T-helper 2 cell treated with Interferon-gamma antibody and Interleukin-4, amounts not matched to agents 5 μg/mL and 100 μg/mL, for 36 hours (primary cell): ENCODE results near the gene ISG20.
A peak's percentile ranks its signal among the peaks of the same experiment; 100 is the strongest.

Experiments
- DNase-seq: peaks from one replicate; pipeline ENCODE4 v3.0.0; 2021; ENCODE audit warnings: low spot score
- H3K27ac Mint-ChIP-seq: one replicate; pipeline ENCODE4 v1.8.0; 2021; ENCODE audit warnings: mild to moderate bottlenecking, mixed read lengths
- H3K27me3 Mint-ChIP-seq: one replicate; pipeline ENCODE4 v1.8.0; 2021; ENCODE audit warnings: low read depth, mixed read lengths
- H3K36me3 Mint-ChIP-seq: one replicate; pipeline ENCODE4 v1.8.0; 2021; ENCODE audit warnings: low read depth, mixed read lengths
- H3K4me1 Mint-ChIP-seq: one replicate; pipeline ENCODE4 v1.8.0; 2021; ENCODE audit warnings: low read depth, mixed read lengths
- H3K4me3 Mint-ChIP-seq: one replicate; pipeline ENCODE4 v1.8.0; 2022; ENCODE audit warnings: mild to moderate bottlenecking, moderate library complexity, mixed read lengths
- H3K9me3 Mint-ChIP-seq: one replicate; pipeline ENCODE4 v1.8.0; 2021; ENCODE audit warnings: mixed read lengths

The ISG20 gene

DNA sequence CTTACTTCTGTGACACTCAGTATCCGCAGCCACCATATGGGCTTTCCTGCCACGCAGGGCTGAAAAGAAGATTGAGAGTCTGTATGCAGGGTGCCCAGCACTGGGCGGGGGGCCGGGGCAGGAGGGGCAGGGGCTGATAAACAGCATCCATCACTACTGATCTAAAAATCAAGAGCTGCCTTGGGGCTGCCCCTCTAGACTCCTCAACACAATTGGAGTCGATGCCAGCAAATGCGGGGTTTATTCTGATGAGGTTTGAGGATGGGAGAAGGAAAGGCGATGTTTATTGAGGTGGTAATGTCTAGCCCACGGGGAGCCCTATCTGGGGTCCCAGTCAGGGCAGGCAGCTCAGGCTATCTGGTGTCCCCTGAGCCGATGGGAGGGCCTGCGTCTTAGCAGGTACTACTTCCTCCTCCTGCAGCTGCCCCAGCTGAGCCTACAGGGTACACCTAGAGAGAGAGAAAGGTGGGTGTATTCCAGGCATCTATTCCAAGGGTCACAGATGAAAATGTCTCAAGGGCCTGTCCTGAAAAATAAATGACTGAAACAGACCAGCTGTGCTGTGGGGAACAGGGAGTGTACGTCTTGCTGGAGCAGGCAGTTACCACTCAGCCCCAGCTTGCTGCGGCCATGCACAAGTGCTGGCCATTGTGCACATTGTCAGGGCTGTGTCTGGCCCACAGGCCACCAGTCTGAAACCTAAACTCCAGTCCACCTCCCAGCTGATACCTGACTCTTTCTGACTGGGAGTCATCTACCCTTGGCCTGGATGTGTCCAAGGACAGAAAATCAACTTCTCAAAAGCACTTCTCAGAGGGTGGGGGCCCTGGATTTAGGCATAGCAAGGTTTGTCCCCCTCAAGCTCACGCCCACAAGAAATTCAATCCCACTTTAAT is 19.5 kb downstream of the ISG20 start:
- H3K4me3 Mint-ChIP-seq = no peak overlapping the region
- no peaks in the 10 kb centered on the region for H3K9me3 Mint-ChIP-seq

DNA sequence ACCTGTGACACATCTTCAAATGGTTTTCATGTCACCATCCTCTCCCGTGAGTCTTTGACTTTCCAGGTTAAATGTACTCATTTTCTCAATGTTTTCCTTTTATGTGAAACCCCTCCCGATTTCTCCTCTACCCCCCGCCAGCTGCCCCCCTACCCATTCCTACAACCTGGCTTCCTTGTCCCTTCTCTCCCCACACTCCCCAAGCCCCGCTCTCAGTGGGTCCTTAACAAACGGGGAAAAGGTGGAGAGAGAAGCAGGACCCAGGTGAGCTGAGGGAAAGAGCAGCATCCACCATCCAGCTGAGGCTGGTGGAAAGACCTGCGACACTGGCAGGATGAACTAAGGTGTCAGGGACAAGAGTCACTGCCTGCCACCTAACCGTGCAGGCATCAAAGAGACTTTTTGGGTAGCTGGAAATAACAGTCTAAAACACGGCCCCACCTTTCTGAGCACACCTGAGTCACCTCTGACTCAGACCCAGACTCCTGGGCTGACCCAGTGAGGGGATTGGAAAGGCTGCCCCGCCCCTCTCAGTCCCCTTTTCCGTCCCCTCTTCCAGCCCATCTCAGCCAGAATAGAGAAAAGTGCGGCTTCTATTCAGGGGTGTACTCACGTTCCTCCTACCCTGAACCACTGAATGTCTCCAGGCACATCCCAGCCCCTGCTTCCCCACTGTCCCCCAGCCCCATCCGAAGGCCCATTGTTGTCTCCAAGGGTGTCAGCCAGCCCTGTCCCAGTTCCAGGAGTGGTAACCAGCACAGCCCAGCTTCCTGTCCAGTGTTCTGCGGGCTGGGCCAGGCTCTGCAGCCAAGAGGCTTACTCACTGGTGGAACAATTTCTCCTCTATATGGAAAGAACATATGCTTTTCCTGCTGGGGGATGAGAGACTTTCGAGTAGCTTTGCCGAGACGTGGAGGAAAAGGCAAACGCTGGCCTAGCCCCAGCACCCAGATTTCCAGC is 20.4 kb downstream of the ISG20 start:
- Mint-ChIP-seq H3K36me3 (no peaks in the 10 kb centered on the region), H3K27me3 (no peaks in the 10 kb centered on the region), H3K4me1 (peaks cover under 1% of the 10 kb centered on the region), H3K27ac (no peak overlapping the region), H3K4me3 (no peak overlapping the region), H3K9me3 (no peaks in the 10 kb centered on the region)
- DNase-seq = no peak

More for the DNA sequence above, 19.5 kb downstream of the ISG20 start:
- Mint-ChIP-seq H3K36me3 (no peaks in the 10 kb centered on the region), H3K27ac (no peak overlapping the region), H3K27me3 (no peaks in the 10 kb centered on the region), H3K4me1 (no peaks in the 10 kb centered on the region)
- DNase-seq = no peak

DNA sequence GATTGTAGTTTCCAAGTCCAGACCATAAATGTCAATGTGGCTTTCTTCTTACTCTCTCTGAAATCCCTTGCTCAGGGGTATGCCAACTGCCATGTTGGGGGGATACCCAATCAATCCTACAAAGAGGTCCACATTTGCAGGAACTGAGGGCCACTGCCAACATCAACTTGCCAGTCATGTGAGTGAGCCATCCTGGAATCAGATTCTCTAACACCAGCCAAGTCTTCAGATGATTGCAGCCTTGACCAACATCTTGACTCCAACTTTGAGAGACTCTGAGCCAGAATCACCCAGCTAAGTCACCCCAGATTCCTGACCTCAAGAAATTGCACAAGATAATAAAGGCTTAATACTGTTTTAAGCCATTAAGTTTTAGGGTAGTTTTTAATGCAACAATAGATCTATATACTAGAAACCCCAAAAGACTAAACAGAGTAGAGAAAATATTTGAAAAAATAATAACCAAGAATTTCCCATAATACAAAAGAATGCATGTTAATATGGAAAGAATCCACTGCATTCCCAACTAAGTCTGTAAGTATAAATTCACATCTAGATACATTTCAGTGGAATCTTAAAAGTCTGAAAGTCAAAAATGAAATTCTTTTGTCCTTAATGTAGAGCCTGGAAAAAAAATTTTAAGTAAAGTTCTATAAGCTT is 22.4 kb downstream of the ISG20 start:
- DNase-seq = no peak

DNA sequence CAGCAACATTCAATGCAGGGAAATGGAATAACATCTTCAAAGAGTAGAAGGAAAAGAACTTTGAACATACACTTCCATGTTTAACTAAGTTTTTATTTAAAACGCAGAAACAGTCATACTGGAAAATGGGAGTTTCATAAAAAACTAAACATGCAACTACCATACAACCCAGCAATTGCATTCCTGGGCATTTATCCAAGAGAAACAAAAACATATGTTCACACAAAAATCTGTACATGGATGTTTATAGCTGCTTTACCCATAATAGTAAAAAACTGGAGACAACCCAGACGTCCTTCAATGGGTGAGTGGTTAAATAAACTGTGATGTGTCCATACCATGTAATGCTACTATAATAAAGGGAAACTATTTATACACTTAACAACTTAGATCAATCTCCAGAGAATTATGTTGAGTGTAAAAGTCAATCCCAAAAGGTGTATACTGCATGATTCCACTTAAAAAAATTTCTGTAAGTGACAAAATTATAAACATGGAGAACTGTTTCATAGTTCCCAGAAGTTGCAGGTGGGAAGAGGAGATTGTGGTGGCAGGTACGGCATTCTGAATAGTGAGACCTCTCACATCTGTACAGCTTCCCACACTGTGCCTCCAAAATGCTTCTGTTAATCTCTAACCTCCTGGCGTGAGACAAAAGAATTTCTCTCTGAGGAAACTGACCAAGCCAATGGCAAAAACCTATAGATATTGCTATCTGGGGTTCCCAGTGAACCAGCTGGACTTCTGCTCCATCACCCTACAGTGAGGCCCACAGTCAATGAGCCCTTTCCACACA is 23.1 kb downstream of the ISG20 start:
- DNase-seq = no peak
- Mint-ChIP-seq H3K36me3 (no peaks in the 10 kb centered on the region), H3K4me3 (no peak overlapping the region), H3K27me3 (no peaks in the 10 kb centered on the region), H3K27ac (no peak overlapping the region), H3K4me1 (peaks cover 1% of the 10 kb centered on the region), H3K9me3 (no peaks in the 10 kb centered on the region)

More for the DNA sequence above, 22.4 kb downstream of the ISG20 start:
- H3K27ac Mint-ChIP-seq = no peak overlapping the region
- no peak overlapping the region for H3K4me3 Mint-ChIP-seq
- H3K4me1 Mint-ChIP-seq = peaks cover 1% of the 10 kb centered on the region
- H3K36me3 Mint-ChIP-seq = no peaks in the 10 kb centered on the region
- H3K9me3 Mint-ChIP-seq = no peaks in the 10 kb centered on the region
- no peaks in the 10 kb centered on the region for H3K27me3 Mint-ChIP-seq

DNA sequence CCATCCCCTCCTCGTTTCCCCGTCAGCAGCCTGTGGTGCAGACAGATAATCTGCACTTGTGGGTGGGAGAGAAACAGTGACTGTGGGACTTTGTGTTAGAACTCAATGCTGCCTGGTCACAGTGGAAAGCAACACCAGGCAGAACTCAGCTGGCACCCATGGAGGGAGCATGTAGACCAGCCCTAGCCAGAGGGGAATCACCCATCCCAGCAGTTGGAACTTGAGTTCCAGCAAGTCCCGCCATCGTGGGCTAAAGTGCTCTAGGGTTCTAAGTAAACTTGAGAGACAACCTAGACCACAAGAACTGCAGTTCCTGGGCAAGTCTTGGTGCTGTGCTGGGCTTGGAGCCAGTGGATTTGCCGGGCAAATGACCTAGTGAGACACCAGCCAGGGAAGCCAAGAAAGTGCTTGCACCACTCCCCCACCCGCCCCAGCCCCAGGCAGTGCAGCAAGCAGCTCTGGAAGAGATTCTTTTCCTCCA is 24.4 kb downstream of the ISG20 start:
- Mint-ChIP-seq H3K27ac (no peak overlapping the region), H3K36me3 (no peaks in the 10 kb centered on the region), H3K27me3 (peaks cover 6% of the 10 kb centered on the region), H3K4me1 (peaks cover 1% of the 10 kb centered on the region), H3K9me3 (no peaks in the 10 kb centered on the region), H3K4me3 (no peak overlapping the region)
- no peak for DNase-seq

DNA sequence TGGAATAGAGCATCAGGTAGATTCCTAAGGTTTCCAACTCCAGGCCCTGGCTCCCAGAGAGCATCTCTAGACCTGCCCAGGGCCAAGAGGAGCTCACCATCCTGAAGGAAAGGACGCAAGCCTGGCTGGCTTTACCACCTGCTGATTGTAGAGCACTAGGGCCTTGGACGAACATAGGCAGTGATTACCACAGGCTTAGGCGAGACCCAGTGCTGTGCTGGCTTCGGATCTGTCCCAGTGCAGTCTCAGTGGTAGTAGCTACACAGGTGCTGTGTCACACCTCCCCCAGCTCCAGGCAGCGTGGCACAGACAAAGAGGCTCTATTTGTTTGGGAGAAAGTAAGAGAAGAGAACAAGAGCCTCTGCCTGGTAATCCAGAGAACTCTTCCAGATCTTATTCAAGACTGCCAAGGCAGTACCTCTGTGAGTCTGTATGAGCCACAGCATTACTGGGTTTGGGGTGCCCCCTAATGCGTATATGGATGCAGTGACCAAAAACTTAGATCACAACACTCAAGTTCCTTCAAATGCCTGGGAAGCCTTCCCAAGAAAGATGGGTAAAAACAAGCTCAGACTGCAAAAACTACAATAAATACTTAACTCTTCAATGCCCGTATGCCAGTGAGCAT is 25.4 kb downstream of the ISG20 start:
- Mint-ChIP-seq H3K27ac (no peak overlapping the region), H3K36me3 (no peaks in the 10 kb centered on the region), H3K9me3 (no peaks in the 10 kb centered on the region), H3K4me3 (no peak overlapping the region), H3K27me3 (peaks cover 13% of the 10 kb centered on the region), H3K4me1 (peaks cover 1% of the 10 kb centered on the region)
- DNase-seq = peak; percentile 23

DNA sequence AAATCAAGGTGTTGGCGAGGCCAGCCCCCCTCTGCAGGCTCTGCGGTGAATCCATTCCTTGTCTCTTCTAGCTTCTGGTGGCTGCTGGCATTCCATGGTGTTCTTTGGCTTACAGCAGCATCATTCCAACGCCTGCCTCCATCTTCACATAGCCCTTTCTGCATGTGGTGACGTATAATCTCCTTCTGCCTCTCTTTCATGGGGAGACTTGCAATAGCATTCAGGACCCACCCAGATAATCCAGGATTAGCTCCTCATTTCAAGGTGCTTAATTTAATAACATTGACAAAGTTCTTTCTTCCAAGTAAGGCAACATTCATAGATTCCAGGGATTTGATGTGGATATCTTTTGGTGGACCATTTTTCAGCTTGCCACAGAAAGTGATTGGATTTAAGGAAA is 35.8 kb downstream of the ISG20 start:
- Mint-ChIP-seq H3K9me3 (no peaks in the 10 kb centered on the region), H3K27ac (no peak overlapping the region), H3K4me1 (no peaks in the 10 kb centered on the region), H3K36me3 (no peaks in the 10 kb centered on the region), H3K27me3 (peaks cover 50% of the 10 kb centered on the region), H3K4me3 (no peak overlapping the region)
- no peak for DNase-seq

DNA sequence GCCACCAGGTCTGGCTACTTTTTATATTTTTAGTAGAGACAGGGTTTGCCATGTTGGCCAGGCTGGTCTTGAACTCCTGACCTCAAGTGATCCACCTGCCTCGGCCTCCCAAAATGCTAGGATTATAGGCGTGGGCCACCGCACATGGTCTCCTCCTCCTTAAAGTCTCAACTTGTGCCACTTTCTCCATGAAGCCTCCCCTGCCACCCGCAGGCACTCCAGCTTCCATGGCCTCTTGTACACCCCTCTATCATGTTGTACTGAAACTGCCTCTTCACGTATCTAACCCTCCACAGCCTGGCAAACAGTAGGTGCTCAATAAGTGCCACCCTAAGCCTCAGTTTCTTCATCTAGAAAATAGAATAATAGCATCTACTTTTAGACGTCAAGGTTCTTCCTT is 39.9 kb downstream of the ISG20 start:
- Mint-ChIP-seq H3K27ac (no peak overlapping the region), H3K27me3 (peaks cover 24% of the 10 kb centered on the region), H3K36me3 (no peaks in the 10 kb centered on the region), H3K9me3 (no peaks in the 10 kb centered on the region), H3K4me3 (no peak overlapping the region), H3K4me1 (no peaks in the 10 kb centered on the region)
- DNase-seq = no peak

DNA sequence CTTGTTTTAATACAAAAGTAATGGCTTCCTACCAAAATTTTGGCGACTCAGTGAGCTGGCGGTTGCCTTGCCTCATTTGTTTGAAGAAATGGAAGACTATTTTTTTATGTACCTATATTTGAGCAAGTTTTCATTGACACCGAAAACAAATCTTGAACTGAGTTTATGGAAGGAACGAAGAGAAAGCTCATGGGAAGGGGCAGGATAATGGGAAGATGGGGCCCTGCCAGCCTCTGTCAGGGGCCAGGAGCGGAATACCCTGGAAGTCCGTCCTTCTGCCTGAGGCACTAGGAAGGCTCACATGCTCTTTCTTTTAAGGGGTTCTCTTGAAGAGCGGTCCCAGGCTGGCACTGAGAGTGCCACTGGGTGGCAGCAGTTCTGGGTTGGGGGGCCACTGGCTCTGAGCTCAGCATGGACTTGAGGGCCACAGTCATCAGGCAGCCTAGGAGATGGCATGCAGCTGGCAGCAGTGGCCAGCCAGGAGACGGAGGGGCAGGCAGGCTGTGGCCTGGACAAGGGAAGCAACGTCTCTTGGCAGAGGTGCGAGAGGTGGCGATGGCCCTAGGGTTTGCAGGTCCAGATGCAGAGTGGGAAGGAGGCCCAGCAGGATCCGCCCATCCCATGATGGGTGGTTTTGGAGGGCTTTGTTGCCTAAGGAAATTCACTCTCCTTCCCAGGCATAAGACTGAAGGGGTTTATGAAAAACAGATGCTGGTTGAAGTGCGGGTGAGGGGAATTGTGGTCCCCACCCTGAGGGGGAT is 41.6 kb downstream of the ISG20 start:
- no peak overlapping the region for H3K4me3 Mint-ChIP-seq
- H3K9me3 Mint-ChIP-seq = no peaks in the 10 kb centered on the region
- H3K27ac Mint-ChIP-seq = no peak overlapping the region
- no peaks in the 10 kb centered on the region for H3K36me3 Mint-ChIP-seq
- H3K27me3 Mint-ChIP-seq = peaks cover 14% of the 10 kb centered on the region
- H3K4me1 Mint-ChIP-seq = no peaks in the 10 kb centered on the region
- DNase-seq = no peak

DNA sequence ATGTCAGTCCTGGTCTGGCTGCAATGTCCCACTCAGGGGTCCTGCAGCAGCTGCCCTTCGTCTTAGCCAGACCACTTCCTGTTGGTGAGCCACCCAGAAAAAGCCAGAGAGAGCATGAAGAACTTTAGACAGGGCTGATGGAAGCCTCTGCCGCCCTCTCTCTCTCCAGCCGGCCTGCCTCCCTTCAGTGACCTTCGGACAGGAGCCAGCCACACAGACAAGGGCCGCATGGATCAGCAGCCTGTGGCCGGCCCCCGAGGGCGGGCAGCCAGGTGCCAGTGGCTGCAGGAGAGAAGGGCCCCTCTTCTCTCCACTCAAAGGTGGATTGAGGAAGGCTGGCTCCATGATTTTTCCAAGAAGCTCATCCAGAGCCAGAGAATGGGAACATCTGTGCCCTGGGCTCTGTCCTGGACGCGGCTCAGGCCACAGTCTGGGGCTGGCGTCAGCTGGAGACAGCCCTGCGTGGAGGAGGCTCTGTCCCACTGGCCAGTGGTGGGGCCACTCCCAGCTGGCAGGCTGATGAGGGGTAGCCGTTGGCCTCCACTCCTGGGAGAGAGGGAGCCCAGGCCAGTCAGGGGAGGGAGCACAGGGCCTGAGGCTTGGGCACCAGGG is 42.9 kb downstream of the ISG20 start:
- Mint-ChIP-seq H3K4me1 (no peaks in the 10 kb centered on the region), H3K4me3 (no peak overlapping the region), H3K9me3 (no peaks in the 10 kb centered on the region), H3K36me3 (no peaks in the 10 kb centered on the region), H3K27me3 (peaks cover 8% of the 10 kb centered on the region), H3K27ac (no peak overlapping the region)
- no peak for DNase-seq

DNA sequence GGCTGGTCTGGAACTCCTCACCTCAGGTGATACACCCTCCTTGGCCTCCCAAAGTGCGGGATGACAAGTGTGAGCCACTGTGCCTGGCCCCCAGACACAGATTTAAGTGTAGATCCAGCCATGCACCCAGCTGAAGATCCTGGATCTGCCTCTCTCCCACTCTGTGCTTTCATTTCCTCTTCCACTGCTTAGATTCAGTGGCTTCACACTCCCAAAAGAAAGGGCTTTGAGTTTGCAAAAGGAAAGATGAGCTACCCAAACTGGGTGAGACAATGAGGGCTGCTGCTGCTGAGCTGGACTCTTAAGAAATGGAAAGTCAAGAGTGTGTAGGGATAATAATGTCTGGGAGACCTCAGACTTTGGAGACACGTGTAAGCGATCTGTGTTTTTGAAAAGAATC is 45.5 kb downstream of the ISG20 start:
- Mint-ChIP-seq H3K4me1 (no peaks in the 10 kb centered on the region), H3K36me3 (no peaks in the 10 kb centered on the region), H3K9me3 (no peaks in the 10 kb centered on the region), H3K27ac (no peak overlapping the region), H3K4me3 (no peak overlapping the region), H3K27me3 (peaks cover 10% of the 10 kb centered on the region)
- no peak for DNase-seq

DNA sequence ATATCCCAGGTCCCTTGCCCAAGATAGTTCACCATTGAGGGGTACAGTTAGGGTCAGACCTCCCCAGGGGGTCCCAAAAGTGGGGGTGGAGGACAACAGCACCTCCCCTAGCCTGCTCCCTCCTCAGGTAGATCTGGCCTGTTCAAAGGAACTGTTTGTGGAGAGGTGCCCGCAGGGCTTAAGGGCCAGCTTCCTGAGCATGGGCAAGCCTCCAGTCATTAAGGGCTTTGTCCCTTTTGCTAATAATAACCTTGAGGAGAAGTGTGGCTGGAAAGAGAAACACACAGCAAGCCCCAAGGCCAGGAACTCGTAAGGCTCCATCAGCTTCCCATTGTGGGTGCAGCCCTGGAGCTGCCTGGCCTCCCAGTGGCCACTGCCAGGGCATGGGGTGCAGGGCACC is 47.4 kb downstream of the ISG20 start:
- Mint-ChIP-seq H3K4me3 (no peak overlapping the region), H3K27ac (no peak overlapping the region), H3K27me3 (peaks cover 15% of the 10 kb centered on the region), H3K4me1 (no peaks in the 10 kb centered on the region), H3K9me3 (no peaks in the 10 kb centered on the region), H3K36me3 (no peaks in the 10 kb centered on the region)
- no peak for DNase-seq
